Measurements from ENCODE around the gene TNFRSF8.
"Not testable (repeated sequence)": the region's sequence is repeated elsewhere in the genome, so short reads cannot be mapped to it uniquely, and the experiment has no call there.

TNFRSF8 gene

DNA sequence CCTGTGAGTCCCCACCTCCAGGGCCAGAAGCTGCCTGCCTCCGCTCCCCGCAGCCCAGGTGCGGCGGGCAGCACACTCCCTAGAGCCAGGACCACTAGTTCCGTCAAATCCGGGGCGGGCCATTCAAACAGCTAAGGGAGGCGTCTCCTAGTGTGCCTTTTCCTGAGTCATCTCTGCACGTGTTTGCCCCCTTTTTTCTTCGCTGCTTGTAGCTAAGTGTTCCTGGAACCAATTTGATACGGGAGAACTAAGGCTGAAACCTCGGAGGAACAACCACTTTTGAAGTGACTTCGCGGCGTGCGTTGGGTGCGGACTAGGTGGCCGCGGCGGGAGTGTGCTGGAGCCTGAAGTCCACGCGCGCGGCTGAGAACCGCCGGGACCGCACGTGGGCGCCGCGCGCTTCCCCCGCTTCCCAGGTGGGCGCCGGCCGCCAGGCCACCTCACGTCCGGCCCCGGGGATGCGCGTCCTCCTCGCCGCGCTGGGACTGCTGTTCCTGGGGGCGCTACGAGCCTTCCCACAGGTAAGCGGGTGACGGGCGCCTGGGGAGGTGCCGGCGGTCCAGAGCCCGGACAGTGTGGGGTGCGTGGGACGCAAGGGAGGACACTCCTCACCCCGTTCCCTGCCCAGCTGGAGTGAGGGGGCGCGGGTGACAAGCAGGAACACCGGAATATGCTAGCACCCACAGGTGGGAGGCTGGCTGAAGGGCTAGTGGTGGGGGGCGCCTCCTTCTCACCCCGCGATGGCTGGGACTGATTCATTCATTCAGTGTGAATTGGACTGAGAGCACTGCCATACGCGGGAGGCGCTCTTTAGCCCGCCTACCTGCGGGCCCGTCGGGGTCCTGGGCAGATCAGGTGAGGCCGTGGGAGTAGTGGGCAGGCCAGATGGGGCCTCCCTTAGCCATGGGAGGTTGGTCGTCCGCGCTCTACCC is at the start of gene TNFRSF8:
TNFRSF8 (plus strand) TSS at position 163 of the 932 bp plus-strand sequence; CDS start at position 459, 296 bp downstream.
- peak; percentile 38 for DNase-seq

DNA sequence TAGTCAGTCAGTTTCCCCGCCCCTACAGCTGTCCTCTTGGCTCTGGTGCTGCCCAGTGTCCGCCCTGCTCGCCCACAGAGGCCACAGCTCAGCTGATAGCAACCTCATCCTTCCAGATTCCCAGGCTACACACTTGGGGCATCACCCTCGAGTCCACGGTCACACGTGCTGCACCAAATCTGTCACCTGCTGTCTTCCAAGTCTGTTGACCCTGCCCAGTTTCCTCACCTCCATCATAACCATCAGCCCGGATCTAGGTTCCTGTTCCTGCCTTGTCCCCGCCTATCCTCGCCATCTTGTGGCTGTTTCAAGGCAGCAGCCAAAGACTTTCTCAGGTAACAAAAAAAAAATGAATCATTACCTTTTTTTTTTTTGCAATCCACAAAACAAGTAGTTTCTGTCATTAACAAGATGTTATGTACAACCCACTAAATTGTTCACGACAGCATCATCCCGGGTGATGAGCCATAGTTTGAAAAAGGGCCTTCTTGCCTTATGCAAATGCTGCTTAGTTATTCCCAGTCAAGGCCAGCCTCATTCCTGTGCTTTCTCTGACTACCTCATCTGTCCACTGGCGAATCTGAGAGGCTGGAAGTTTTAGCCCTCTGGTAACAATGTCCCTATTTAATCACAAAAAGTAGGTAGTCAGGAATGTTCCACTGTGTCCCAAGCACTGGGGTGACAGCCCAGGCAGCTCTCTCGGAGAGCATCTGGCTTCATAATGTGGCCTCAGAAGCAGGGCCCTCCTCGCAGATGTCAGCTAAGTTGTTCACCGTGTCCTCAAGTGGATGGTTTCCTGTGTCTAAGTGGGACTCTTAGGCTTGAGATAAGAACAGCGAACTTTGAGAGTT is 48.7 kb upstream of the TNFRSF8 start:
- DNase-seq = no peak

DNA sequence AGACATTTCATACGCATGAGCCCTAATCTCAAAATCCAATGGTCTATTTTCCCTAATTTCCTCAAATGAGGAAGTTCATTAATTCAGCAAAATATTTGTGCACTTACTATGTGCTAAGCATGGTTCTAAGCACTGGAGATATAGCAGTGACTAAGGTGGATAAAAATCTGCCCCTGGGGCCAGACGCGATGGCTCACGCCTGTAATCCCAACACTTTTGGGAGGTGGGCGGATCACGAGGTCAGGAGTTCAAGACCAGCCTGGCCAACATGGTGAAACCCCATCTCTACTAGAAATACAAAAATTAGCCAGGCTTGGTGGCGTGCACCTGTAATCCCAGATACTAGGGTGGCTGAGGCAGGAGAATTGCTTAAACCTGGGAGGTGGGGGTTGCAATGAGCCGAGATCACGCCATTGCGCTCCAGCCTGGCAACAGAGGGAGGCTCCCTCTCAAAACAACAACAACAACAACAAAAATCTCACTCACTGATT is 48.1 kb upstream of the TNFRSF8 start:
- no peak for DNase-seq

DNA sequence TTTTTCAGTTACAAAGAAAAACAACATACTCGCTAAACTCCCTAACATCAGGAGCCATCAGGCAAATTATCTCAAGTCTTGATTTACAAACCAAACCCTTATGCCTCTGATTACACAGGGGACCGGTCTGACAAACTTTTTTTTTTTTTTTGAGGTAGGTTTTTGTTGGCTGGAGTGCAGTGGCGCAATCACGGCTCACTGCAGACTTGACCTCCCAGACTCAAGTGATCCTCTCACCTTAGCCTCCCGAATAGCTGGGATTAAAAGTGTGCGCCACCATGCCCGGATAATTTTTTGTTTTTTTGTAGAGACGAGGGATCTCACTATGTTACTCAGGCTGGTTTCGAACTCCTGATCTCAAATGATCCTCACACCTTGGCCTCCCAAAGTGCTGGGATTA is 47.6 kb upstream of the TNFRSF8 start:
- DNase-seq = no peak

DNA sequence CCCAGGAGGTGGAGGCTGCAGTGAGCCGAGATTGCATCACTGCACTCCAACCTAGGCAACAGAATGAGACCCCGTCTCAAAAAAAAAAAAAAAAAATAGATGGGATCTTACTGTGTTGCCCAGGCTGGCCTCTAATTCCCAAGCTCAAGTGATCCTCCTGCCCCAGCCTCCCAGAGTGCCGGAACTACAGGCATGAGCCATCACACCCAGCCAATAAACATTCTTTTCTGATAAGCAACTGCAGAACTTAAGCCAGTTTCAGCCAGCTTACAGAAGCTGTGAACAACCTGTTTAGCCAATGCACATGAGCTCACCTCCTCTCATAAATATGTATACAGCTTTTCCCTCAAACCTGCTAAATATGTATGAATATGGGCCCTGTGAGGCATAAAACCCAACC is 46.9 kb upstream of the TNFRSF8 start:
- DNase-seq = no peak

DNA sequence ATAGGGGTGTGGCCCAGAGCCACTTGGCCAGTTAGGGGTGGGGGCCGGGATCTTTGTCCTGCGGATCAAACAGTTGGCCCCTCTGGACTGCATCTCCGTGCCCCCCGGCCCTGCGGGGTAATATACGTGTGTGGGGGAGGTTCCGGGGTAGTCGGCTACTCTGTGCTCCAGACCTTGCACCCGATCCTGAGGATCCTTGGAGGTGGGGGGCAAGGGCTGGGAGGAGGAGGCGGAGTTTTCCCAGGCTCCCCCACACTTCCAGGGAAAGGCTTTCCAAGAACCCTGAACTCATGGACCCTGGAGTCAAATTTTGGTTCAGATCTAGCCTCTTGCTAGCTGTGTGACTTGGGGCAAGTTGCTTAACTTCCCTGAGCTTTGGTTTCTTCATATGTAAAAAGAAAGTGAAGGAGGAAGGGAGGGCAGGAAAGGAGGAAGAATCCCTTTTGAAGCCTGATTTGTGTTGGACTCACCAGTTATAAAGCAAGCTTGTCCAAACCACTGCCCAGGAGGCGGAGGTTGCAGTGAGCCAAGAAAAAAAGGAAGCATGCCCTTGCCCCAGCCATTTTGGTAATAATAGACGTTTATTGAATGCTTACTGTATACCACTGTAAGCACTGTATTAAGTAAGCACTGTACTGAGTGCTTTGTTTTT is 43.1 kb upstream of the TNFRSF8 start:
- no peak for DNase-seq

DNA sequence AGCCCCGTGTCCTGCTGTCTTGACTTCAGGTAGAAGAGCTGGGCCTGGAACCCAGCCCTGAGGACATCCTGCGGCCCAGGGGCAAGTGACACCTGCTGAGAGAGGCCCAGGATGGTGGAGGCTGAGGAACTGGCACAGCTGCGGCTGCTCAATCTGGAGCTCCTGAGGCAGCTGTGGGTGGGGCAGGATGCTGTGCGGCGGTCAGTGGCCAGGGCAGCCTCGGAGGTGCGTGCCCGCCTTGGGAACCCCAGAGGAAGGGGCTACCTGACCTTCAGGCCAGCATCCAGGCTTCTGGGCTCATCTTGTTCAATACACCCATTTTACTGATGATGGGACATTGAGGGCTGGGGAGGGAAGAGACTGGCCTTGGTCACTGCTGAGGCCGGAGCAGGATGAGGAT is 41.5 kb upstream of the TNFRSF8 start:
- DNase-seq = no peak

DNA sequence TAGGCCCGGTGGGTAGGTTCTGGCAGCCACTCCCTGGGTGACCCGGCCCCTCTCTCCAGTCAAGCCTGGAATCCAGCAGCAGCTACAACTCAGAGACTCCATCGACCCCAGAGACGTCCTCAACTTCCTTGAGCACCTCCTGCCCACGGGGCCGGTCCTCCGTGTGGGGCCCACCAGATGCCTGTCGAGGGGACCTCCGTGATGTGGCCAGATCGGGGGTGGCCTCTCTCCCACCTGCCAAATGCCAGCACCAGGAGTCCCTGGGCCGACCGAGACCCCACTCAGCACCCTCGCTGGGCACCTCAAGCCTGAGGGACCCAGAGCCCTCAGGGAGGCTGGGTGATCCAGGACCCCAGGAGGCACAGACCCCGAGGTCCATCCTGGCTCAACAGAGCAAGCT is 41.1 kb upstream of the TNFRSF8 start:
- DNase-seq = no peak

DNA sequence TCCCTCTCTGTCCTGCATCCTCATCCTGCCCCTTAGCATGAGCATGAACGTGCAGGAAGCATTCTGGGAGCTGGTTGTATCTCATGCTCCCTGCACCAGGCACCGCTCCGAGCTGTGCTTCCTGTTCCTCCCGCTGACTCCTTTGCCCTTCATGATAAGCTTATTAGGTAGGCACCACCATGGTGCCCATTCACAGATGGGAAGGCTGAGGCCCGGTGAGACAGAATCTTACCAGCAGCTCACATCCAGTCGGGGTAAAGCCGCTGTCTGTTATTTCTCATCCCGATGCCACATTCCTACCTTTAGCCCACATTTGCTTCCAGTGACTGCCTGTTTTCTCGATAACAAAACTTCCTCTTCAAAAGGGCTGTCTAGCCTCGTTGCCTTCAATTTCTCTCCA is 36.5 kb upstream of the TNFRSF8 start:
- DNase-seq = no peak

DNA sequence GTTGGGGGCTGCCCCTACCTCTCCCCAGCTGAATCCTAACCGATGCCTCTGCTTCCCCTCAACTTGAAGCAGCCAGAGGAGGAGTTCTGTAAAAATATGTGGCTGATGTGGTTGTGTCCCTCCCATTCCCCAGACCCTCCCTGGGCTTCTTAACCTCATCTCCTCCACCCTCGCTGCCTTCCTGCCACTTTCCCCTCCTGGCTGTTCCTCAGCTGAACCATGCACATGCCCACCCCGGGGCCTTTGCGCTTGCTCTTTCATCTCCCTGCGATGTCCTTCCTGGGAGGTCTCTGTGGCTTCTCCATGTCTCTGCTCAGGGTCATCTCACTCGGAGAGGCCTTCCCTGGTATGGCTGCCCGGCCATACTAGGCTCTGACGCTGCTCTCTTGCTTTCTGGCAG is 34.9 kb upstream of the TNFRSF8 start:
- DNase-seq = no peak

DNA sequence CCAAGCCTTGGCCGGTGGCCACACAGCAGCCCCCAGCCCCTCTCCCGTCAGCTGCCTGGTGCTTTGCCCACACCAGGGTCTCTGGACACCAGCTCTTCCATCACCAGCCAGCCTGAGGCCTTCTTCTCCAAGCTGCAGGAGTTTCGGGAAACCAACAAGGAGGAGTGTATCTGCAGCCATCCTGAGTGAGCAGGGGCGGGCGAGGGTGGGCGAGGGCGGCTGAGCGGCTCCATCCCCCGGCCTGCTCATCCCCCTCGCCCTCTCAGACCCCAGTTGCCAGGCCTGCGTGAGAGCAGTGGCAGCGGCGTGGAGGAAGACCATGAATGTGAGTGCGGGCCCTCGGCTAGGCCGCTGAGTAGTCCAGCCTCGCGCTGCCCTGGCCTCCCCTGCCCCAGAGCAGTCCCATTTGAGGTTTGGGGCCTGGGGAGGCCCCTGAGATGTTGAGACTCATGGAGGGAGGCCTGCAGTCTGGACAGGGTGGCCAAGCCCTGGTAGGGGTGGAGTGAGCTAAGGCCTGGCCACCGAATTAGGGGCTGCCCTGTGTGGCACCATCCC is 34.1 kb upstream of the TNFRSF8 start:
- no peak for DNase-seq

DNA sequence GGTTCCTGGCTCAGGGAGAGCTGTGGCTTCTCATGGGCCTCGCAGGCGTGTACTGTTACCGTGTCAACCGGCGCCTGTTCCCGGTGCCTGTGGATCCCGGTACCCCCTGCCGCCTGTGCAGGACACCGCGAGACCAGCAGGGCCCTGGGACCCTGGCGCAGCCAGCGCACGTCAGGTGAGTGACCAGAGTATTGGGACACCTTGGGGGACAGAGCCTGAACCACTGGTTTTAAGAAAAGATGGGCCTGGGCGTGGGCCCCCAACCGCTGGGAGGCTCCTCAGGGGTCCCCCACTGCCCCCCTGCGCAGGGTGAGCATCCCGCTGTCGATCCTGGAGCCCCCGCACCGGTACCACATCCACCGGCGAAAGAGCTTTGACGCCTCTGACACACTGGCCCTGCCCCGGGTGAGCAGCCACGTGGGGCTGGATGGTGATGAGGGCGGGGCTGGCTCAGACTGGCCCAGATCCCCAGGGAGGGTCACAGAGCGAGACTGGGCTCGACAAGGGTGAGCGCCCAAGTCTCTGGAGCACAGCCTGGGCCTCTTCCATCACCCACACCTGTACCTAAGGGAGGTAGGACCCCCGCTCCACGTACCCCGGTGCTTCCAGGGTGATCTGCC is 33.3 kb upstream of the TNFRSF8 start:
- no peak for DNase-seq

DNA sequence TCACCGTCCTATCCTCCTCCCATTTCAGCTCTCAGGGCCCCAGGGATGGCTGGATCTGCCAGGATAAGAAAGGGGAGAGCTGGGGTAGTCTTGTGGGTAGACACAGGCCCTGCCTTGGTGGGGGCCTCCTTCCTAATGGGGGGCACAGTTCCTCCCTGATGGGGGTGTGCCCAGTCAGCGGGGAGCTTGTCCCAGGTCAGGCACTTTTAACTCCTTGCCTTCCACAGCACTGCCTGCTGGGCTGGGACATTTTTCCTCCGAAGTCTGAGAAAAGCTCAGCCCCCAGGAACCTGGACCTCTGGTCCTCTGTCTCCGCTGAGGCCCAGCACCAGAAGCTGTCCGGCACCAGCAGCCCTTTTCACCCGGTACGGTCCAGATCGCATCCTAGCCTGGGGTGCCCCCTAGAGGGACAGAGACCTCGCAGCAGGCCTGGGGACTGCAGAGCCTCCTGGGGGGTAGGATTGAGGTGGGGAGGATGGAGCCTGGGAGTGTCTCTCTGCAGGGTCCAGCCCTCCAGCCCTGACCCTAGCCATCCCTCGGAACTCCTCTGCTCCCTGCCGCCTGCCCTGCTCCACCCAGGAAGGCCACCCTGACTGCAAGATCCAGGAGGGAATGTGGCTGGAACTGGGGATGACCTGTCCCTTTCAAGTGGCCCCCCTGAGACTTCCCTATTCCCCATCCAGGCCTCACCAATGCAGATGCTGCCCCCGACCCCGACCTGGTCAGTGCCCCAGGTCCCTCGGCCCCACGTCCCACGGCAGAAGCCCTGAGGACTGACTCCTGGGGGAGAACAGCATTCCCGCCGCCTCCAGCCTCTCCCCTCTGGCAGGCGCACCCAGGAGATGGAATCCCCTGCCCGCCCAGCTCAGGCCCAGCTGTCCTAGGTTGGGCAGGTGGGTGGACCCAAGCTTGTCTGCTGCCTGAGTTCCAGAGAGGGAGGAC is 31.8 kb upstream of the TNFRSF8 start:
- DNase-seq = peak; percentile 37

DNA sequence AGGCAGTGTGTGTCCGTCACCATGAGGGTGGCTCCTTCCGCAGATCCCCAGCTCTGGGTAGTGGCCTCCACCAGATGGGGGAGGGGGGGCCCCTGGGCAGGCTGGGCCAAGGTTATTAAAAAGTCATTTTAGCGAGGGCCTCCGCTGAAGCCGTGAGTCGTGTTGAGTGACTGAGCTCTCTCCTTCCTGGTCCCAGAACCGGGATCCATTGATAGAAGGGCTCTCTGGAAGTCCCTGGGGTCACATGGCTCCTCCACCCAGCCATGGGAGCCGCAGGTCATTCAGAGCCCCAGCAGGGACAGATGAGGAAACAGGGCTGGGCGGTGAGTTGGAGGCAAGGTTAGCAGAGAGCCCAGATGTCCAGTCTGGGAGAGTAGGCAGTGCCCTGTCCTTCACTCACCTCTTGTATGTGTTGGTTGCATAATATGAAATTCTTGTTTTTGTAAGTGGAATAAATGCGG is 30.9 kb upstream of the TNFRSF8 start:
- DNase-seq = no peak

DNA sequence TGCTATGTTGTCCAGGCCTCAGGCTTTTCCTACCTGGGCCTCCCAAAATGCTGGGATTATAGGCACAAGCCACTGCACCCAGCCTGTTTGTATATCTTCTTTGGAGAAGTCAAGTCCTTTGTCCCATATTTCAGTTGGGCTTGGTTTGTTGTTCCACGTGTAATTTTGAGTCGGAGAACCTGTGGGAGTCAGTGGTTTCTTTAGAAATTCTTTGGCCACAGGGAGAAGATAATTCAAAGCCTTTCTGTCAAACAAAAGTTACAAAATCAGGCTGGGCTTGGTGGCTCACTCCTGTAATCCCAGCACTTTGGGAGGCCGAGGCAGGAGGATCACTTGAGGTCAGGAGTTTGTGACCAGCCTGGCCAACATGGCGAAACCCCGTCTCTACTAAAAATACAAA is 29.7 kb upstream of the TNFRSF8 start:
- not testable (repeated sequence) for DNase-seq

DNA sequence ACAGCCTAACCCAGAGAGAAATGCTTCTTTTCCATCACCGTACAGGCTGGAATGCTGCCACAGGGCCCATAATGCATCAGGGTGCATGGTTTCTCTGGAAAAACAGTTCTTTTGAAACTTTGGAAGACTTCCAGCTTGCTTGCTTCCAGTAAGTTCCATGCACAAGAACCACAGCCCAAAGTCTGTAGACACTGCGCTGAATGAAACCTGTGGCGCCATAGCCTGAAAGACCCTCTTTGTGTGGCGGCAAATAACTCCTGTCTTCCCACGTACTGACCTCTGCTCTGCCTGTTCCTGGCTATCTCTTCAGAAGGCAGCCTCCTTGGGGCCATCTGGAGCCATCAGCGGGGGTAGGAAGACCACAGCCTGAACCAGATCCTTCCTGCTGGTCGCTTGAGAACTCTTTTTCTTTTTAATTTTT is 28.7 kb upstream of the TNFRSF8 start:
- no peak for DNase-seq

DNA sequence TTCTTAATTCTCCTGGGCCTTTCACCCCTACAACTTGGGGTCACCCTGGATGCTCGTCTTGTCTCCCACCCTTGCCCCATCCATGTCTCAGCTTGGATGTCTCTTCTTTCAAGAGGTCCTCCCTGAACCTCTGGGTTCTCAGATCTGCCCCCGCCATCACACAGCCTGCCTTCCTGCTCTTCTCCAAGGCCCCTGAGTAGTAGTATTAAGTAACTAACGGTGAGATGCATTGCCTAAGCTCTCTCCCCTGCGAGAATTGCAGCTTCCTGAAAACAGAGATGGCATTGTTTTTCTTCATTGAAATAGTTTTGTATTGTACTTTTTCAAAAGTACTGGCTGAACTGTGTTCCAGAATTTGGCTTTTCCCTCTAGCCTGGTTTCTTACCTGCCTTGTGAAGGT is 27.8 kb upstream of the TNFRSF8 start:
- no peak for DNase-seq

DNA sequence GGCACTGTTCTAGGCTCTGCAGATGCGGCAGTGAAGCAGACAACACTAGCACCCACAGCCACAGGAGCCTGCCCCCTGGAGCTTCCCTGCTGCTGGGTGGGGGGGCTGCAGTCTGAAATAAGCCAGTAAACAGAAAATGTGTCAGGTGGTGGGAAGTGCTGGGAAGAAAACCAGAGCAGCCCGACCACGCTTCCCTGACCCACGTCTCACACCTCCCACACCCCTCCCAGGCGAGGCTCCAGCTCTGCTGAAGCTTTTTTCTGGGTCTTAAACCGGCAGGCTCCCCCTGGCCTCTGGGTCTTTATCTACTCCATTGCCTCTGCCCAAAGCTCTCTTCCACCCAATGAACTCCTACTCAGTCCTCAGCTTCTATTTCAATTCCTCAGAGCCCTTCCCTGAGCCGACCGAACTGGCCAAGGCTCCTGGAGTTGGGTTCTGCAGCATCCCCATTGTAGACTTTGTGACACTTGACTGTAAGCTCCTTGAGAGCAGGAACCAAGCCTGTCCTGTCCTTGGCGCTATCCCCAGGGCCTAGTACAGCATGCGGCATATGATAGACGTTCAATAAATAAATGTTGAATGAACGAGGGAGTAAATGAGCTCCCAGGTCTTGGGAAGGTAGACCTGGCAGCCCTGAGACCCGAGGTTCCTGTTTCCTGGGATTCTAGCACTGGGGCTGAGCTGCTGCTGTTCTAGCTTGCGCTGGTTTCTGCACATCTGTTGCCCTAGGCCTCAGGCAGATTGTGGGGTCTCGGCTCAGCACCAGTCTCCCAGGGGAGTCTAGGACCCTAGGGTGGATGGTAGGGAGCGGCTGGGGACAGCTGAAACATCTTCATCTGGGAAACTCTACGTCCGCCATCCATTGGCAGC is 25.4 kb upstream of the TNFRSF8 start:
- no peak for DNase-seq

DNA sequence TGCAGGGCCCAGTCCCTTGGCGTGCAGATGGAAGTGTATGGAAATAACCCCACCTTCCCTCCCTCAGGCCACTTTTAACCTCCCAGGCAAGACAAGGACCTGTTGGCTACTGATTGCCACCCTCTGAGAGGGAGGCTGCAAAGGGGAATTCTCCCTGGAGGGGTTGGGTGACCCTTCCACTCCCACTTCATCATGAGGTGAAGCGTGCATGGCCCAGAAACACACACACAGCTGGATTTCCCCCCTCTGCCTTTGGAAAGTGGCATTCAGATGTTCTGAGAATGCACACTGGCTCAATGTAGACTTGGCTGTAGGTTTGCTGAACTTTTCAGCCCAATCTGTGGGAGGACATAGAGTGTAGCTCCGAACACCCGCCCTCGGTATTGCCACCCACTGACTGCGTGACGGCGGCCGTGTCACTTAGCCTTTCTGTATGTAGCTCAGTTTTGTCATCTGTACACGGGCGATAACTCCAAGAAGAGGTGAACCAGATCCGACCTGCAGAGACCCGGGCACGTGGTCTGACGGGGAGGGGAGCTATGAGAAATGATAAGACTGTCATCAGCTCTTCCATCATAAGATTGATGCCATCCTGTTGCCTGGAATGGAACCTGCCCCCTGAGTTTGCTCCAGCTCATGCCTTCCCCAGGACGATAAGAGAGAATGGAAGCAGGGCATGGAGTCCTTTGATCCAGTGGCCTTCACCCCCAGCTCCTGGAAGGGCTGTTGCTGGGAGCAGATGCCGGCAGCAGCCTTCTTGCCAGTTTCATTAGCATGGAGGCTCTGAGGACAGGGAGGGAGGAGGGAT is 24.5 kb upstream of the TNFRSF8 start:
- no peak for DNase-seq

Data from CD4-positive, alpha-beta T cell treated with Interleukin-21 for 1 hour (primary cell).